Trophoblast cell (in vitro differentiated cells and primary cell): Measurements from ENCODE around the gene GAL3ST2.
A peak's percentile ranks its signal among the peaks of the same experiment; 100 is the strongest.
"Not testable (repeated sequence)": the region's sequence is repeated elsewhere in the genome, so short reads cannot be mapped to it uniquely, and the experiment has no call there.

Experiments
- DNase-seq, 2 donors: peaks; one replicate each; pipeline ENCODE4 v3.0.0-alpha.2; 2016
- H2AFZ ChIP-seq: 2 replicates; pipeline ENCODE4 v1.6.1; 2013; ENCODE audit warnings: low read length, moderate library complexity, mild to moderate bottlenecking; ENCODE audit not compliant: insufficient read depth, poor library complexity
- H2AK5ac ChIP-seq: 2 replicates; pipeline ENCODE4 v1.6.1; 2013; ENCODE audit warnings: mild to moderate bottlenecking, low read length
- H2BK120ac ChIP-seq: 2 replicates; pipeline ENCODE4 v1.6.1; 2013; ENCODE audit warnings: low read length, mild to moderate bottlenecking, moderate library complexity; ENCODE audit not compliant: insufficient read depth, poor library complexity
- H2BK12ac ChIP-seq: 2 replicates; pipeline ENCODE4 v1.6.1; 2013; ENCODE audit warnings: mild to moderate bottlenecking, low read length, moderate library complexity
- H2BK5ac ChIP-seq: 2 replicates; pipeline ENCODE4 v1.6.1; 2013; ENCODE audit warnings: low read length, low read depth, moderate library complexity, mild to moderate bottlenecking; ENCODE audit not compliant: poor library complexity
- H3K14ac ChIP-seq: 2 replicates; pipeline ENCODE4 v1.6.1; 2013; ENCODE audit warnings: mild to moderate bottlenecking, low read length
- H3K18ac ChIP-seq: 2 replicates; pipeline ENCODE4 v1.6.1; 2013; ENCODE audit warnings: mild to moderate bottlenecking, low read length
- H3K23ac ChIP-seq: 2 replicates; pipeline ENCODE4 v1.6.1; 2013; ENCODE audit warnings: low read length
- H3K27ac ChIP-seq: 2 replicates; pipeline ENCODE4 v1.5.1; 2013; ENCODE audit warnings: low read depth, mild to moderate bottlenecking, inconsistent platforms, low read length, moderate library complexity
- H3K27me3 ChIP-seq: 2 replicates; pipeline ENCODE4 v1.6.1; 2013; ENCODE audit warnings: inconsistent platforms, mild to moderate bottlenecking, low read length, moderate library complexity; ENCODE audit not compliant: insufficient read depth
- H3K36me3 ChIP-seq, 2 experiments: 1 replicate in 1 of 2; 2 replicates in 1 of 2; pipeline ENCODE4 v1.6.1; 2013; ENCODE audit warnings: low read length in 2 of 2, mild to moderate bottlenecking in 2 of 2, moderate library complexity in 1 of 2; ENCODE audit not compliant: insufficient read depth in 2 of 2, control insufficient read depth in 1 of 2
- H3K4ac ChIP-seq: 2 replicates; pipeline ENCODE4 v1.6.1; 2013; ENCODE audit warnings: low read depth, mild to moderate bottlenecking, low read length, moderate library complexity
- H3K4me1 ChIP-seq, 2 experiments: 1 replicate in 1 of 2; 2 replicates in 1 of 2; pipeline ENCODE4 v1.6.1; 2013; ENCODE audit warnings: low read length in 2 of 2, mild to moderate bottlenecking in 2 of 2, moderate library complexity in 1 of 2; ENCODE audit not compliant: insufficient read depth in 2 of 2, control insufficient read depth in 1 of 2
- H3K4me2 ChIP-seq: 2 replicates; pipeline ENCODE4 v1.6.1; 2013; ENCODE audit warnings: inconsistent platforms, mild to moderate bottlenecking, low read length, moderate library complexity
- H3K4me3 ChIP-seq: 2 replicates; pipeline ENCODE4 v1.5.1; 2013; ENCODE audit warnings: mild to moderate bottlenecking, low read depth, low read length, inconsistent platforms
- H3K79me1 ChIP-seq: one replicate; pipeline ENCODE4 v1.6.1; 2013; ENCODE audit warnings: low read length
- H3K79me2 ChIP-seq: 2 replicates; pipeline ENCODE4 v1.6.1; 2013; ENCODE audit warnings: low read length, mild to moderate bottlenecking; ENCODE audit not compliant: control insufficient read depth, insufficient read depth, poor library complexity
- H3K9ac ChIP-seq: 2 replicates; pipeline ENCODE4 v1.6.1; 2013; ENCODE audit warnings: mild to moderate bottlenecking, low read length
- H3K9me3 ChIP-seq: 2 replicates; pipeline ENCODE4 v1.6.1; 2013; ENCODE audit warnings: low read depth, mild to moderate bottlenecking, control low read depth, inconsistent platforms, low read length; ENCODE audit not compliant: insufficient read depth
- H4K12ac ChIP-seq: 2 replicates; pipeline ENCODE4 v1.6.1; 2013; ENCODE audit warnings: low read depth, mild to moderate bottlenecking, low read length, moderate library complexity
- H4K8ac ChIP-seq: 2 replicates; pipeline ENCODE4 v1.6.1; 2013; ENCODE audit warnings: low read depth, mild to moderate bottlenecking, low read length, moderate library complexity
- H4K91ac ChIP-seq: one replicate; pipeline ENCODE4 v1.6.1; 2013; ENCODE audit warnings: low read depth, mild to moderate bottlenecking, low read length, moderate library complexity
- WGBS: extraction: QIAGEN DNeasy Blood & Tissue Kit; methylation state at CpG from one replicate; pipeline ENCODE4 v1.1.7; 2013; ENCODE audit warnings: missing lambda C conversion rate; ENCODE audit not compliant: insufficient read length, insufficient coverage; ENCODE audit errors: extremely low coverage; 5-methylcytosine and 5-hydroxymethylcytosine counted together

Gene GAL3ST2

DNA sequence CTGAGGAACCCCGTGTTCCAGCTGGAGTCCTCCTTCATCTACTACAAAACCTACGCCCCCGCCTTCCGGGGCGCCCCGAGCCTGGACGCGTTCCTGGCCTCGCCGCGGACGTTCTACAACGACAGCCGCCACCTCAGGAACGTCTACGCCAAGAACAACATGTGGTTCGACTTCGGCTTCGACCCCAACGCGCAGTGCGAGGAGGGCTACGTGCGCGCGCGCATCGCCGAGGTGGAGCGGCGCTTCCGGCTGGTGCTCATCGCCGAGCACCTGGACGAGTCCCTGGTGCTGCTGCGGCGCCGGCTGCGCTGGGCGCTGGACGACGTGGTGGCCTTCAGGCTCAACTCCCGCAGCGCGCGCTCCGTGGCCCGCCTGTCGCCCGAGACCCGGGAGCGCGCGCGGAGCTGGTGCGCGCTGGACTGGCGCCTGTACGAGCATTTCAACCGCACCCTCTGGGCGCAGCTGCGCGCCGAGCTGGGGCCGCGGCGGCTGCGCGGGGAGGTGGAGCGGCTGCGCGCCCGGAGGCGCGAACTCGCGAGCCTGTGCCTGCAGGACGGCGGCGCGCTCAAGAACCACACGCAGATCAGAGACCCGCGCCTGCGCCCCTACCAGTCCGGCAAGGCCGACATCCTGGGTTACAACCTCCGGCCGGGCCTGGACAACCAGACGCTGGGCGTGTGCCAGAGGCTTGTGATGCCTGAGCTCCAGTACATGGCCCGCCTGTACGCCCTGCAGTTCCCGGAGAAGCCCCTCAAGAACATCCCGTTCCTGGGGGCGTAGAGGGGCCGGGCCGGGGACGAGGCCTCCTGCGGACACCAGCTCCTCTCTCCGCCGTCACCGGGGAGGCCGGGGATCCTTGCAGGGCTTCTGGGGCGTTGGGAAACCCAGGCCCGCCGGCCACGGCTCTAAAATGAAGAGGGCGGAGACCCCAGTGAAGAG lies 27.0 kb downstream of the GAL3ST2 start:
- Histone ChIP-seq H3K14ac (no peak overlapping the region), H2AFZ (no peak overlapping the region)

GRCh38 chr2:241804326-241805229 lies 28.0 kb downstream of the GAL3ST2 start:
- no peak overlapping the region for H3K4ac ChIP-seq
- H4K8ac ChIP-seq, result peak overlapping the region; percentile 13
- H4K91ac ChIP-seq, result peak overlapping the region; percentile 44
- no peak overlapping the region for H3K4me3 ChIP-seq
- H3K4me1 ChIP-seq, result peaks cover 4 to 6% of the 10 kb centered on the region in 2 experiments
- H3K18ac ChIP-seq, result peak overlapping the region; percentile 80
- no peak overlapping the region for H2BK120ac ChIP-seq
- no peaks in the 10 kb centered on the region for H3K36me3 ChIP-seq
- H3K4me2 ChIP-seq, result peak overlapping the region; percentile 47
- H3K27ac ChIP-seq, result no peak overlapping the region
- no peak for DNase-seq
- H2AFZ ChIP-seq, result no peak overlapping the region
- H3K23ac ChIP-seq, result no peak overlapping the region
- no peaks in the 10 kb centered on the region for H3K79me2 ChIP-seq
- peak overlapping the region; percentile 2 for H2BK12ac ChIP-seq
- peaks cover 4% of the 10 kb centered on the region for H3K9me3 ChIP-seq
- peak overlapping the region; percentile 42 for H2AK5ac ChIP-seq
- no peak overlapping the region for H2BK5ac ChIP-seq
- H3K9ac ChIP-seq, result peak overlapping the region; percentile 67
- H4K12ac ChIP-seq, result peak overlapping the region; percentile 83
- peaks cover 5% of the 10 kb centered on the region for H3K79me1 ChIP-seq
- no peaks in the 10 kb centered on the region for H3K27me3 ChIP-seq
- H3K14ac ChIP-seq, result peak overlapping the region; percentile 38
- WGBS, result no CpG with 5 or more reads among the region's 35 CpGs

More for the DNA sequence above, 27.0 kb downstream of the GAL3ST2 start:
- Histone ChIP-seq H3K4me1 (peaks cover 4 to 6% of the 10 kb centered on the region in 2 experiments), H3K79me1 (peaks cover 5% of the 10 kb centered on the region), H3K23ac (no peak overlapping the region), H2BK12ac (no peak overlapping the region), H3K18ac (no peak overlapping the region), H3K4me2 (peak overlapping the region; percentile 29), H3K9ac (no peak overlapping the region), H2AK5ac (no peak overlapping the region), H3K4me3 (no peak overlapping the region), H3K36me3 (no peaks in the 10 kb centered on the region), H3K27ac (no peak overlapping the region), H3K79me2 (no peaks in the 10 kb centered on the region), H3K27me3 (no peaks in the 10 kb centered on the region), H4K12ac (no peak overlapping the region), H3K4ac (no peak overlapping the region), H3K9me3 (peaks cover 4% of the 10 kb centered on the region), H2BK120ac (no peak overlapping the region), H4K91ac (no peak overlapping the region), H2BK5ac (no peak overlapping the region), H4K8ac (no peak overlapping the region)
- no peak for DNase-seq
- WGBS, result no CpG with 5 or more reads among the region's 109 CpGs

DNA sequence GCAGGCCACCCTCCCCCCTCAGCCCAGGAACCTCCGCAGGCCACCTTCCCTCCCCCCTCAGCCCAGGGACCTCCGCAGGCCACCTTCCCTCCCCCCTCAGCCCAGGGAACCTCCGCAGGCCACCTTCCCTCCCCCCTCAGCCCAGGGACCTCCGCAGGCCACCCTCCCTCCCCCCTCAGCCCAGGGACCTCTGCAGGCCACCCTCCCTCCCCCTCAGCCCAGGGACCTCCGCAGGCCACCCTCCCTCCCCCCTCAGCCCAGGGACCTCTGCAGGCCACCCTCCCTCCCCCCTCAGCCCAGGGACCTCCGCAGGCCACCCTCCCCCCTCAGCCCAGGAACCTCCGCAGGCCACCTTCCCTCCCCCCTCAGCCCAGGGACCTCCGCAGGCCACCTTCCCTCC lies 29.6 kb downstream of the GAL3ST2 start:
- H3K4ac ChIP-seq, H3K79me1 ChIP-seq, H2AFZ ChIP-seq, H3K18ac ChIP-seq, DNase-seq, H3K9ac ChIP-seq, H2BK120ac ChIP-seq, H3K14ac ChIP-seq, H3K27ac ChIP-seq, H3K79me2 ChIP-seq, H3K9me3 ChIP-seq, H3K4me2 ChIP-seq, H3K36me3 ChIP-seq, H4K91ac ChIP-seq, H3K4me3 ChIP-seq, H4K12ac ChIP-seq, H2BK12ac ChIP-seq, H3K23ac ChIP-seq, H3K27me3 ChIP-seq, H2BK5ac ChIP-seq, H3K4me1 ChIP-seq, H2AK5ac ChIP-seq, H4K8ac ChIP-seq: not testable (repeated sequence)
- WGBS, result no CpG with 5 or more reads among the region's 8 CpGs

DNA sequence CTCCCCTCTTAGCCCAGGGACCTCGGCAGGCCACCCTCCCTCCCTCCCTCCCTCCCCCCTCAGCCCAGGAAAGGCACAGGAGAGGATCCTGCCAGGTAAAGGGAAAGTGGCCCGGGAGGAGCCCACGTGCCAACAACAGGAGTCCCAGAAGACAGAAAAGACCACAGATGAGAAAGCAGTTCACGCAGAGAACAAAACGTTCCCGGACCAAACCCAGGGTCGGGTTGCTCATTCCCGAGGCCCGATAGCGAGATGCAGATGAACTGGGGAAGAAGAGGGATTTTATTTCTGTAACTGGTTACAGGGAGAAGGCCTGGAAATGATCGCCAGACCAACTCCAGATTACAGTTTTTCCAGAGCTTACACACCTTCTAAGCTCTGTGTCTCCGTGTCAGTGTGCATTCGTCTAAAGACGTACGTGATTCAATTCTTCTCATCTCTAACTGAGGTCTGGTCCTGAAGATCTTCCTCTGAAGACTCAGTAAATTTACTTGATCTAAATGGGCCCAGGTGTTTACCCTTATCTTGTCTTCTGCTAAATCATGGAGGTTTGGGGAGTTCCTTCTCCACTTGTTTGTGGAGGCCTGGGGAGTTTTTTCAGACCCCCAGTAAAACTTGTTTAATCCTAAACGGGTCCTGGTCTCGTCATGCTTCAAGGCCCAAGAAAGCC lies 31.6 kb downstream of the GAL3ST2 start:
- Histone ChIP-seq H3K4me2 (no peak overlapping the region), H4K8ac (no peak overlapping the region), H3K4me1 (peaks cover 4% of the 10 kb centered on the region in 2 experiments), H3K23ac (no peak overlapping the region), H3K18ac (no peak overlapping the region), H3K14ac (no peak overlapping the region), H2AK5ac (no peak overlapping the region), H3K36me3 (no peaks in the 10 kb centered on the region), H3K9me3 (peaks cover 7% of the 10 kb centered on the region), H4K91ac (no peak overlapping the region), H3K9ac (no peak overlapping the region), H3K4me3 (no peak overlapping the region), H3K79me1 (peaks cover 5% of the 10 kb centered on the region), H3K4ac (no peak overlapping the region), H2BK5ac (no peak overlapping the region), H2AFZ (no peak overlapping the region), H3K27me3 (no peaks in the 10 kb centered on the region), H3K27ac (no peak overlapping the region), H3K79me2 (no peaks in the 10 kb centered on the region), H2BK120ac (no peak overlapping the region), H2BK12ac (no peak overlapping the region), H4K12ac (no peak overlapping the region)
- no peak for DNase-seq
- WGBS, result no CpG with 5 or more reads among the region's 17 CpGs
